ENCODE results near the gene BTBD6. TPM values are rescaled to one million over a fixed set of nuclear protein-coding genes. Genes with fewer than 3 reads are reported as not detected.
A peak's percentile ranks its signal among the peaks of the same experiment; 100 is the strongest.

Gene BTBD6
- total and polyA plus RNA-seq, 2 of the 8 experiments (the other 6 are each of a cell fraction or from before 2014, with no cell fraction given) = 10.1 to 10.2 TPM

GRCh38 chr14:105247715-105248367 lies 492 bp upstream of the BTBD6 start (continued):
- TF ChIP-seq TBP (IDR thresholded peaks at IDR 0.05; ENCODE audit: low read depth, low read length) (0 out of 2 replicates have a peak, but pooled peaks have one; percentile 18), GTF2F1 (IDR thresholded peaks at IDR 0.05; ENCODE audit: borderline replicate concordance, low read depth, low read length) (no peak), SIN3A (conservative IDR thresholded peaks at IDR 0.05 in 1 of 2, IDR thresholded peaks at IDR 0.05 in 1 of 2; ENCODE audit: low read depth in 1 of 2, low read length in 2 of 2) (no peak), KDM4A (IDR thresholded peaks at IDR 0.05; ENCODE audit: low read depth, low read length, severe bottlenecking) (no peak)

All from H1 (cell line).